Aorta (tissue), 5 donors: ENCODE data around the gene METTL16. TPM values are rescaled to one million over a fixed set of nuclear protein-coding genes. Genes with fewer than 3 reads are reported as not detected.

Experiments
- ATAC-seq: fragments of 200-7000 bp; cut with Tn5 transposase; one replicate; pipeline ENCODE4 v1.9.1; 2022; ENCODE audit warnings: moderate library complexity; ENCODE audit not compliant: low FRiP score
- DNase-seq, 2 donors: peaks; one replicate each; pipeline ENCODE4 v3.0.0-alpha.2; 2020
- H3K27ac ChIP-seq, 2 donors: one replicate each; pipeline ENCODE4 v1.5.1; 2013; ENCODE audit warnings: low read length in 2 of 2, mild to moderate bottlenecking in 2 of 2, moderate library complexity in 2 of 2, control low read depth in 1 of 2, inconsistent platforms in 1 of 2, low read depth in 1 of 2
- H3K27me3 ChIP-seq, 2 donors: one replicate each; pipeline ENCODE4 v1.6.1; 2013; ENCODE audit warnings: control low read depth in 1 of 2, low read length in 1 of 2, mild to moderate bottlenecking in 1 of 2, moderate library complexity in 1 of 2; ENCODE audit not compliant: insufficient read depth in 2 of 2, control insufficient read depth in 1 of 2
- H3K36me3 ChIP-seq, 2 donors: one replicate each; pipeline ENCODE4 v1.6.1; 2013; ENCODE audit warnings: control low read depth in 1 of 2, low read length in 1 of 2, mild to moderate bottlenecking in 1 of 2; ENCODE audit not compliant: insufficient read depth in 2 of 2, control insufficient read depth in 1 of 2
- H3K4me1 ChIP-seq, 2 donors: one replicate each; pipeline ENCODE4 v1.6.1; 2013; ENCODE audit warnings: low read length in 2 of 2, control low read depth in 1 of 2, mild to moderate bottlenecking in 1 of 2, moderate library complexity in 1 of 2; ENCODE audit not compliant: insufficient read depth in 2 of 2, control insufficient read depth in 1 of 2
- H3K4me3 ChIP-seq, 2 donors: one replicate each; pipeline ENCODE4 v1.5.1; 2013; ENCODE audit warnings: low read length in 2 of 2, control low read depth in 1 of 2, mild to moderate bottlenecking in 1 of 2
- H3K9me3 ChIP-seq: one replicate; pipeline ENCODE4 v1.6.1; 2013; ENCODE audit warnings: mild to moderate bottlenecking, low read length; ENCODE audit not compliant: control insufficient read depth
- WGBS, 2 donors: extraction: QIAGEN DNeasy Blood & Tissue Kit; methylation state at CpG; one replicate each; pipeline ENCODE4 v1.1.7; 2013; 5-methylcytosine and 5-hydroxymethylcytosine counted together
- intact Hi-C, 2 donors: fragments of 100-400 bp; cut with DNase I; formaldehyde crosslinking; loops; one replicate each; pipeline versions ENCODE4 v1.14.2 to v1.15.0; 2022
- polyA plus RNA-seq, 2 donors: library from polyadenylated mRNA; stranded (reverse); fragments of 200-250 nt; gene quantifications; one replicate each; pipeline ENCODE4 v1.2.3, GENCODE V29; 2013
- total RNA-seq, 2 donors: library from RNA; stranded (reverse); fragmentation: NEBNext Ultra II Directional; extraction: Animal tissue kit (Norgen Biotek cat#: 25700); gene quantifications; one replicate each; pipeline ENCODE4 v1.2.1, GENCODE V29; 2021
- donor health status: healthy with polysubstance abuse.
- donor health status: Bipolar disorder and iron deficiency.
- donor health status: DM: no; HTN: no; CAD: no.
- donor health status: DM: no; HTN: no; CAD: no.
- donor health status: DM: yes; HTN: yes; CAD: no.

Gene METTL16
- total and polyA plus RNA-seq, 4 donors = 14.3 to 33.3 (median 21.9) TPM

DNA sequence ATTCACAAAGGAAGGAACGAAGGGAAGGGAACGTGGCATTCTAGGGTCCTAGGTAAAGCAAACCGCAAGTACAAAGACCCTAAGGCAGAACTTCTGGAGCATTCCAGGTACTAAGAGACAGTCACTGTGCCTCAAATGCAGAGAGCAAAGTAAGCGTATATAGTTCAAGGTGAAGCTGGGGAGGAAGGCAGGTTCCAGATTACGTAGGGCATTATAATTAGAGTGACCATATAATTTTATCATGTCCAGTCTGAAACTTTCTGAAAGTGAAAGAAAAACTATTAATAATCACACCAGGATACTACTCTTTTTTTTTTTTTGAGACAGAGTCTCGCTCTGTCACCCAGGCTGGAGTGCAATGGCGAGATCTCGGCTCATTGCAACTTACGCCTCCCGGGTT is 25.7 kb downstream of the METTL16 start:
- 75 to 82% methylated on average over 10 of the region's 10 CpGs for WGBS, 2 donors
- H3K27me3 ChIP-seq = no peaks in the 10 kb centered on the region
- H3K4me3 ChIP-seq = no peak overlapping the region
- no peak overlapping the region for H3K27ac ChIP-seq
- no peaks in the 10 kb centered on the region for H3K9me3 ChIP-seq
- ATAC-seq (no peak), DNase-seq (no peak)
- peaks cover 2 to 8% of the 10 kb centered on the region in 2 donors for H3K4me1 ChIP-seq
- no peaks in the 10 kb centered on the region for H3K36me3 ChIP-seq
- intact Hi-C loops = no loop called here

DNA sequence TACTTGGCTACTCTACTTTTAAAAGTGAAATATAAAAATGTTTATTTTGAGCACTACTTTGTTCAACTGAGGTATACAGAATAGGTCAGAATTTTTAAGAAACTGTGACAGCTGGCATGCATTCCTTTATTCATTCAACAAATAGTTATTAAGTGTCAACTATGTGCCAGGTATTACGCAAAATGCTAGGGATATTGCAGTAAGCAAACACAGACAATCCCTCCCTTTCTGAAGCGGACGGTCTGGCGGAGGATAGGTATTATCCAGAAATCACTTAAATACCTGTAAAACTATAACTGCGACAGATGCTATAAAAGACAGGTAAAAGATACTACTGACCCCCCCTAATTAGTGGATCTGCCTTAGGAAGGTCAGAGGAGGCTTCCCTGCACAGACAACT is 26.1 kb downstream of the METTL16 start:
- H3K4me1 ChIP-seq = peaks cover 2 to 8% of the 10 kb centered on the region in 2 donors
- no peaks in the 10 kb centered on the region for H3K9me3 ChIP-seq
- ATAC-seq (no peak), DNase-seq (no peak)
- 86 to 88% methylated on average over 5 of the region's 5 CpGs for WGBS, 2 donors
- H3K27ac ChIP-seq = no peak overlapping the region
- intact Hi-C loops = no loop called here
- no peak overlapping the region for H3K4me3 ChIP-seq
- H3K36me3 ChIP-seq = no peaks in the 10 kb centered on the region
- H3K27me3 ChIP-seq = no peaks in the 10 kb centered on the region

DNA sequence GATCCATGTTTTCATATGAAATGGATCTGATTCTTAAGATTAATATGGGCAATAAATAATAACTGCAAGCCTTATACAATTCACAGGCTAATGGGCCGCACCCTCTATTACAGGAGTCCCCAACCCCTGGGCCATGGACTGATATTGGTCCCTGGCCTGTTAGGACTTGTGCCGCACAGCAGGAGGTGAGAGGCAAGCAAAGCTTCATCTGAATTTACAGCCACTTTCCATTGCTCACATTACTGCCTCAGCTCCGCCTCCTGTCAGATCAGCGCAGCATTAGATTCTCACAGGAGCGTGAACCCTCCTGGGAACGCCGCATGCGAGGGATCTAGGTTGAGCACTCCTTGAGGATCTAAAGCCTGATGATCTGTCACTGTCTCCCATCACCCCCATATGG is 26.8 kb downstream of the METTL16 start:
- no peaks in the 10 kb centered on the region for H3K36me3 ChIP-seq
- intact Hi-C loops = no loop called here
- DNase-seq = no peak
- no peaks in the 10 kb centered on the region for H3K9me3 ChIP-seq
- H3K27me3 ChIP-seq = no peaks in the 10 kb centered on the region
- ATAC-seq = no peak
- H3K4me1 ChIP-seq = peaks cover 2 to 8% of the 10 kb centered on the region in 2 donors
- 86 to 88% methylated on average over 8 of the region's 8 CpGs for WGBS, 2 donors
- H3K4me3 ChIP-seq = no peak overlapping the region
- H3K27ac ChIP-seq = no peak overlapping the region

DNA sequence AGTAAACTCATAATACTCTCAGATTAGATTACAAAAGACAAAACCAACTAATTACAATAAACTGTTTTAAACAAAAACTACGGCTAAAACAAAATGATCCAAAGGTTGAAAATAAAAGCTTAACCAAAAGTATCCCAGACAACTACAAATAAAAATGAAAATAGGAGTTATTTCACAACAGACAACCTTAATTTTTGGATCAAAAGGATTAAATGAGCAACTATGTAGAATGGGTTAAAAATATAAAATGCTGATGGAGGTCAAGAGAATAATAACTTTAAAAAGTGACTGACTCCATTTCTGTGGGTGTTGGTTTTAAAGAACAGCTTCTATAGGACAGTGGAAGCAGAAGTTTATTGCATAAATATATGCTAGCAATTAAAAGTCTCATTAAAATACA is 28.6 kb downstream of the METTL16 start:
- 86 to 99% methylated on average over 1 of the region's 1 CpG for WGBS, 2 donors

DNA sequence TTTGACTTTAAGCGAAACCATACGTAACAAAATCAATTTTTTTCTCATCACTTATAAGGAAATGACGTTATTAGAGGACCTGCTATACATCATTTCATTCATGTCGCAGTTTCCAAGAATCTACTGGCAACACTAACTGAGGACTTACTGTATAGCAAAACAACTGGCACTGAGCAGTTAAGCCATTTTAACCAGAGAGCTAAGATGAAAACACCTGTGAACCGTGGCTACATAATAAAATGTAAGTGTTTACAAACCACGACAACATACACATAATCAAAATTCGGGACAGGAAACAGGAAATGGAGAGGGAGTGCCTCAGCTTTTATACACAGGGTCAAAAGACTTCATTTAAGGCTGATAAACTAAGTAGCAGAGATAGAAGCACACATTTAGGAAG is 29.5 kb downstream of the METTL16 start:
- ATAC-seq = no peak
- Histone ChIP-seq H3K4me3 (no peak overlapping the region), H3K27me3 (no peaks in the 10 kb centered on the region), H3K36me3 (peaks cover 0 to 2% of the 10 kb centered on the region in 2 donors), H3K27ac (no peak overlapping the region), H3K4me1 (peaks cover 0 to 8% of the 10 kb centered on the region in 2 donors), H3K9me3 (no peaks in the 10 kb centered on the region)
- intact Hi-C loops = no loop called here
- no peak for DNase-seq
- WGBS, 2 donors = 75 to 78% methylated on average over 7 of the region's 7 CpGs

More for the DNA sequence above, 28.6 kb downstream of the METTL16 start:
- no peaks in the 10 kb centered on the region for H3K36me3 ChIP-seq
- no peak for ATAC-seq
- H3K4me3 ChIP-seq = no peak overlapping the region
- H3K27me3 ChIP-seq = no peaks in the 10 kb centered on the region
- no peak for DNase-seq
- H3K4me1 ChIP-seq = peaks cover 2 to 8% of the 10 kb centered on the region in 2 donors
- intact Hi-C loops = no loop called here
- H3K9me3 ChIP-seq = no peaks in the 10 kb centered on the region
- no peak overlapping the region for H3K27ac ChIP-seq

DNA sequence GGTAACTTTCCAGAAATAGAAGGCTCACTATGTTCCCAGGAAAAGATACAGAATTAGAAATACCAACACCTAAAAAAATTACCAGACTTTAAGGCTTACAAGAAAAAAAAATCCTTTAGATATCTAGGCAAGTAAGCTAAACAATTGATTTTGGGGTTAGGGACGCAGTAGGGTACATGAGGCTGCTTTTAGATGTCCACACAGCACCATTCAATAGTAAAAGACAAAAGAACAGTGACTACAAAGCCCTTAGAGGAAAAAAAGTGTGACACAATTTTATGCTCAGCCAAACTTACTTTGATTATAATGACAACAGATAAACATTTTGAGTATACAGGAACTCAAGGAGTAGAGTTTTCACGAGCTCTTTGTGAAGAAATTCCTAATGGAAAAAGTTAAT is 29.9 kb downstream of the METTL16 start:
- WGBS, 2 donors = 45 to 91% methylated on average over 2 of the region's 2 CpGs
- intact Hi-C loops = no loop called here
- DNase-seq (no peak), ATAC-seq (no peak)
- H3K4me1 ChIP-seq = peaks cover 0 to 8% of the 10 kb centered on the region in 2 donors
- no peak overlapping the region for H3K27ac ChIP-seq
- no peaks in the 10 kb centered on the region for H3K9me3 ChIP-seq
- H3K4me3 ChIP-seq = no peak overlapping the region
- H3K36me3 ChIP-seq = peaks cover 0 to 6% of the 10 kb centered on the region in 2 donors
- H3K27me3 ChIP-seq = no peaks in the 10 kb centered on the region

DNA sequence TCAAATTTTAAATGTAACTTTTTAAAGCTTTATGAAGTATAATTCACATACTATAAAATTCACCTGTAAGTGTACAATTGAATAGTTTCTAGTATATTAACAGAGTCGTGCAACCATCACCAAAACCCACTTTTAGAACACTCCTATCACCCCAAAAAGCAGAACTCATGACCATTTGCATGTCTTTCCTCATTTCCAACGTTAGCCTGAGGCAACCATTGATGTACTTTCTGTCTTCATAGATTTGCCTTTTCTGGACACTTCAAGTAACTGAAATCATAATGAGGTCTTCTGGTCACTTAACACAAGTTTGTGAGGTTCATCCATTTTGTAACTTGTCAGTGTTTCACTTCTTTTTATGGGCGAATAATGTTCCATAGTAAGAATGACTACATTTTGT is 33.2 kb downstream of the METTL16 start:
- intact Hi-C loops = no loop called here

DNA sequence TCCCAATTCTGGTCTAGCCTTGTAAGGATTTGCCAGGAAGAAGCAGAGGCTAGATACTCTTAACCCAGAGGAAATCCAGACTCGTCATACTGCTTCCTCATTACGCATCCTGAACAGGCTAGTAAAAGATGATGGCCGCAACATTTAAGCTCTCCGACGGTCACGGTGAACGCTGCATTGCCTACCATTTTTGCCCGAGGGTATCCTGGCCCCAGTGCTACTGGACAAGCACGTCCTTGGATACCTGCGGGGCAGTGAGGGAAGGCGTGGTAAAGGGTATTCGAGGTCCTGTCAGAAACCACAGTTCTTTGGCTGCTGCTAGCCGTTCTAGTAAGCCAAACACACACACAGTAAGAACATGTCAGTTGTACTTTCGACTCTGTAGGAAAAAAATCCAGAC is 36.6 kb downstream of the METTL16 start:
- no peak overlapping the region for H3K4me3 ChIP-seq
- 95 to 96% methylated on average over 14 of the region's 14 CpGs for WGBS, 2 donors
- no peaks in the 10 kb centered on the region for H3K27me3 ChIP-seq
- H3K27ac ChIP-seq = no peak overlapping the region
- H3K36me3 ChIP-seq = peaks cover 6 to 14% of the 10 kb centered on the region in 2 donors
- DNase-seq = no peak
- peaks cover 1% of the 10 kb centered on the region for H3K9me3 ChIP-seq
- H3K4me1 ChIP-seq = no peaks in the 10 kb centered on the region
- no peak for ATAC-seq
- intact Hi-C loops = no loop called here

More for the DNA sequence above, 33.2 kb downstream of the METTL16 start:
- no peaks in the 10 kb centered on the region for H3K27me3 ChIP-seq
- peaks cover 1% of the 10 kb centered on the region for H3K9me3 ChIP-seq
- 74 to 78% methylated on average over 3 of the region's 3 CpGs for WGBS, 2 donors
- H3K27ac ChIP-seq = no peak overlapping the region
- no peak overlapping the region for H3K4me3 ChIP-seq
- H3K4me1 ChIP-seq = no peaks in the 10 kb centered on the region
- ATAC-seq (no peak), DNase-seq (no peak)
- peaks cover 6 to 14% of the 10 kb centered on the region in 2 donors for H3K36me3 ChIP-seq

DNA sequence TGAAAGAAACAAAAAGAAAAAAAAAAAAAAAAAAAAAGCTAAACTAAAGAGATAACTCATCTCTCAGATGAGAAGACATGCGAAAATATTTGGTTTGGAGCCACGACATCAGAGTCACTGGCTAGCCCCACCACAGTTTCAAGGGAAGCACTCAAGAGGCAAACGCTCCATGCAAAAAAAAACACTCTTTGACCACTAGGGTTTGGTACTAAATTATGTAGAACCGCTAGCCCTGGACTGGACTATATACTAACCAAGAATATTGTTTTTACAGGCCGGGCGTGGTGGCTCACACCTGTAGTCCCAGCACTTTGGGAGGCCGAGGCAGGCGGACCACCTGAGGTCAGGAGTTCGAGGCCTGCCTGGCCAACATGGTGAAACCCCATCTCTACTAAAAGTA is 37.3 kb downstream of the METTL16 start:
- 95 to 96% methylated on average over 9 of the region's 9 CpGs for WGBS, 2 donors
- Histone ChIP-seq H3K27ac (no peak overlapping the region), H3K4me3 (no peak overlapping the region), H3K27me3 (no peaks in the 10 kb centered on the region), H3K9me3 (peaks cover 1% of the 10 kb centered on the region), H3K4me1 (no peaks in the 10 kb centered on the region), H3K36me3 (peaks cover 6 to 14% of the 10 kb centered on the region in 2 donors)
- DNase-seq (no peak), ATAC-seq (no peak)
- intact Hi-C loops = no loop called here
